Measurements from ENCODE around the gene LTBR. TPM values are rescaled to one million over a fixed set of nuclear protein-coding genes. Genes with fewer than 3 reads are reported as not detected.

The LTBR gene
- total RNA-seq, 1 experiment from 2014 or later, result 4.8 TPM

- H3K4me1 Mint-ChIP-seq, result peaks cover 77 to 84% of the 10 kb centered on the region in 2 experiments
- no peak overlapping the region for H3K56ac ChIP-seq (ENCODE audit: insufficient read length, low read depth, low read length)
- H3K18ac ChIP-seq (ENCODE audit: insufficient read length, low read depth, low read length), result peak overlapping the region; percentile 56
- no peaks in the 10 kb centered on the region for H4K20me1 ChIP-seq (ENCODE audit: control insufficient read depth, insufficient read depth, insufficient read length)
- no peak overlapping the region for H2BK5ac ChIP-seq (ENCODE audit: insufficient read length, low read length)
- H2AFZ ChIP-seq (ENCODE audit: low read length), result no peak overlapping the region
- no peak overlapping the region for H3K23ac ChIP-seq (ENCODE audit: insufficient read length, low read depth, low read length)
- no peak overlapping the region for H3T11ph ChIP-seq (ENCODE audit: low read length)
- H4K91ac ChIP-seq (ENCODE audit: insufficient read length, low read depth, low read length), result peak overlapping the region; percentile 22
- peaks cover 7% of the 10 kb centered on the region for H3K27me3 Mint-ChIP-seq (ENCODE audit: low read depth)
- no peak overlapping the region for H4K5ac ChIP-seq (ENCODE audit: insufficient read length, low read depth, low read length)
- peaks cover 13% of the 10 kb centered on the region; the same call in 1 of the 2 replicates for H3K79me2 ChIP-seq (ENCODE audit: insufficient read depth, low read length)
- H3K23me2 ChIP-seq (ENCODE audit: insufficient read length, low read depth, low read length, poor library complexity, severe bottlenecking), result peaks cover 43% of the 10 kb centered on the region
- H3K9me3 ChIP-seq (ENCODE audit: control insufficient read depth, low read depth, low read length), result no peaks in the 10 kb centered on the region
- H2BK20ac ChIP-seq (ENCODE audit: low read depth, low read length, poor library complexity, severe bottlenecking), result no peak overlapping the region
- H2BK120ac ChIP-seq (ENCODE audit: low read depth, low read length, poor library complexity, severe bottlenecking), result no peak overlapping the region
- H3K4ac ChIP-seq (ENCODE audit: low read depth, low read length), result no peak overlapping the region
- H3K27me3 ChIP-seq (ENCODE audit: insufficient read depth, low read length), result no peaks in the 10 kb centered on the region
- H3K4me1 ChIP-seq (ENCODE audit: insufficient read depth, low read length), result peaks cover 16% of the 10 kb centered on the region
- H3K4me3 Mint-ChIP-seq, result peak overlapping the region; percentile 79 to 89
- H3K36me3 Mint-ChIP-seq (ENCODE audit: insufficient read depth in 1 of 3, low read depth in 3 of 3), result peaks cover 0 to 3% (median 2%) of the 10 kb centered on the region in 3 experiments; a peak in 5 of 7 replicates
- no peak overlapping the region for H2AK5ac ChIP-seq (ENCODE audit: insufficient read length, low read length)
- peak overlapping the region; percentile 38 for H3K14ac ChIP-seq (ENCODE audit: insufficient read depth, low read length)
- no peak for DNase-seq
- peak overlapping the region; percentile 99 to 100 (median 99) for H3K27ac Mint-ChIP-seq
- peak overlapping the region; percentile 48 for H3K27ac ChIP-seq (ENCODE audit: insufficient read length, low read depth, low read length)
- no peak overlapping the region for H4K8ac ChIP-seq (replicated peaks; ENCODE audit: insufficient read length, low read depth, low read length)
- WGBS (ENCODE audit: extremely low coverage, insufficient read length, low lambda C conversion rate), result no CpG with 5 or more reads among the region's 10 CpGs
- no peaks in the 10 kb centered on the region; a peak in 2 of 5 replicates for H3K9me3 Mint-ChIP-seq
- TF ChIP-seq CTCF (conservative IDR thresholded peaks at IDR 0.05), result no peak
- no peak overlapping the region for H3K9ac ChIP-seq (ENCODE audit: extremely low read depth, insufficient read length, low read length)
- H3K79me1 ChIP-seq (ENCODE audit: insufficient read depth, low read depth, low read length, poor library complexity, severe bottlenecking), result no peaks in the 10 kb centered on the region
- H2BK15ac ChIP-seq (ENCODE audit: low read depth, low read length), result no peak overlapping the region
- H3K4me2 ChIP-seq (ENCODE audit: insufficient read depth, insufficient read length, low read length), result peak overlapping the region; percentile 82
- peak overlapping the region; percentile 55 for H2BK12ac ChIP-seq (ENCODE audit: insufficient read length, low read depth, low read length)
These were observed 6.9 kb upstream of the LTBR start for GRCh38 chr12:6376870-6377666.

All from H9 (cell line).